Prostate gland (tissue), 2 donors: Measurements from ENCODE around the gene PCID2.

ENCODE experiments used
- CTCF ChIP-seq, 4 experiments: fragments of 200-600 bp in 2 of 4; fragments of 450-650 bp in 2 of 4; sonication (generic) in 2 of 4; IDR thresholded peaks; 1 replicate in 3 of 4; 2 replicates in 1 of 4; pipeline ENCODE4 v1.5.1; 2016 to 2019; ENCODE audit warnings: antibody characterized with exemption in 4 of 4, mild to moderate bottlenecking in 2 of 4, moderate library complexity in 2 of 4
- POLR2AphosphoS5 ChIP-seq: sonication (generic); formaldehyde crosslinking; IDR thresholded peaks from one replicate; pipeline ENCODE4 v1.6.1; 2017; ENCODE audit warnings: antibody characterized with exemption

- TF ChIP-seq CTCF (IDR thresholded peaks at IDR 0.05) (no peak), POLR2AphosphoS5 (no peak)
Measured at GRCh38 chr13:113211774-113212173, 3.3 kb upstream of the PCID2 start.
